ENCODE measurements around the gene MCOLN1.

The MCOLN1 gene

GRCh38 chr19:7507884-7508283 is 14.5 kb upstream of the MCOLN1 start:
- DNase-seq (ENCODE audit: low read depth): peak; percentile 36
- TF ChIP-seq CTCF (conservative IDR thresholded peaks at IDR 0.05; ENCODE audit: low read depth, low read length): no peak
- no peak overlapping the region for H3K4me3 ChIP-seq (ENCODE audit: low read length)

- TF ChIP-seq CTCF (conservative IDR thresholded peaks at IDR 0.05; ENCODE audit: low read depth, low read length): no peak
- DNase-seq (ENCODE audit: low read depth): no peak
- no peak overlapping the region for H3K4me3 ChIP-seq (ENCODE audit: low read length)
Observed at GRCh38 chr19:7509625-7510024, 12.8 kb upstream of the MCOLN1 start.

- DNase-seq (ENCODE audit: low read depth): no peak
- no peak for TF ChIP-seq CTCF (conservative IDR thresholded peaks at IDR 0.05; ENCODE audit: low read depth, low read length)
- H3K4me3 ChIP-seq (ENCODE audit: low read length): no peak overlapping the region
Observed at GRCh38 chr19:7512400-7512851, 10.0 kb upstream of the MCOLN1 start.

- H3K4me3 ChIP-seq (ENCODE audit: low read length): no peak overlapping the region
- no peak for DNase-seq (ENCODE audit: low read depth)
- TF ChIP-seq CTCF (conservative IDR thresholded peaks at IDR 0.05; ENCODE audit: low read depth, low read length): no peak
Observed at GRCh38 chr19:7513809-7514642, 8.4 kb upstream of the MCOLN1 start.

- no peak for DNase-seq (ENCODE audit: low read depth)
- H3K4me3 ChIP-seq (ENCODE audit: low read length): peak overlapping the region; percentile 57
- no peak for TF ChIP-seq CTCF (conservative IDR thresholded peaks at IDR 0.05; ENCODE audit: low read depth, low read length)
Observed at GRCh38 chr19:7515110-7515644, 7.2 kb upstream of the MCOLN1 start.

- TF ChIP-seq CTCF (conservative IDR thresholded peaks at IDR 0.05; ENCODE audit: low read depth, low read length): no peak
- DNase-seq (ENCODE audit: low read depth): no peak
- H3K4me3 ChIP-seq (ENCODE audit: low read length): peak within 1 kb of the TSS; percentile 78
Observed at GRCh38 chr19:7515645-7516151, 6.7 kb upstream of the MCOLN1 start, which contains the start of gene ZNF358. Gene ZNF358 (plus strand): TSS chr19:7516103. CDS start chr19:7519243, 3,140 bp downstream.

Data from retinal pigment epithelial cell (primary cell).